ENCODE measurements around the gene SLCO1C1.

Gene SLCO1C1

GRCh38 chr12:20792971-20793370, 97.8 kb downstream of the SLCO1C1 start:
- TF ChIP-seq CTCF (IDR thresholded peaks at IDR 0.05; ENCODE audit: low read depth, low read length), result no peak
- DNase-seq (ENCODE audit: low read depth in 2 of 2), result no peak
- H3K4me3 ChIP-seq (replicated peaks in 1 of 2; ENCODE audit: low read depth in 2 of 2, low read length in 2 of 2), result no peak overlapping the region

GRCh38 chr12:20798554-20798953, 103.4 kb downstream of the SLCO1C1 start:
- peak; percentile 24 for TF ChIP-seq CTCF (IDR thresholded peaks at IDR 0.05; ENCODE audit: low read depth, low read length)
- peak; percentile 43 to 53 for DNase-seq (ENCODE audit: low read depth in 2 of 2)
- no peak overlapping the region for H3K4me3 ChIP-seq (replicated peaks in 1 of 2; ENCODE audit: low read depth in 2 of 2, low read length in 2 of 2)

- DNase-seq (ENCODE audit: low read depth in 2 of 2), result no peak
- TF ChIP-seq CTCF (IDR thresholded peaks at IDR 0.05; ENCODE audit: low read depth, low read length), result no peak
- H3K4me3 ChIP-seq (replicated peaks in 1 of 2; ENCODE audit: low read depth in 2 of 2, low read length in 2 of 2), result no peak overlapping the region
These were observed 105.0 kb downstream of the SLCO1C1 start for GRCh38 chr12:20800160-20800559.

GRCh38 chr12:20801035-20801434, 105.9 kb downstream of the SLCO1C1 start:
- no peak for DNase-seq (ENCODE audit: low read depth in 2 of 2)
- TF ChIP-seq CTCF (IDR thresholded peaks at IDR 0.05; ENCODE audit: low read depth, low read length), result no peak
- no peak overlapping the region for H3K4me3 ChIP-seq (replicated peaks in 1 of 2; ENCODE audit: low read depth in 2 of 2, low read length in 2 of 2)

Data from cardiac fibroblast (primary cell).